Measurements from ENCODE around the gene MYOD1.

The MYOD1 gene

GRCh38 chr11:17719028-17719937 lies at the start of gene MYOD1:
TSS of gene MYOD1 (plus strand) at chr11:17719571. CDS start at chr11:17719783, 212 bp downstream.
- in situ Hi-C loops (cut with MboI; ENCODE audit: low pct_unique_long_range_greater_than_20kb, low sequenced_read_pairs) = no loop called here
- no peak for DNase-seq

GRCh38 chr11:17672469-17672868 lies 46.9 kb upstream of the MYOD1 start:
- in situ Hi-C loops (cut with MboI; ENCODE audit: low pct_unique_long_range_greater_than_20kb, low sequenced_read_pairs) = no loop called here
- no peak for DNase-seq

- in situ Hi-C loops (cut with MboI; ENCODE audit: low pct_unique_long_range_greater_than_20kb, low sequenced_read_pairs) = no loop called here
- no peak for DNase-seq
Measured at GRCh38 chr11:17673951-17674350, 45.4 kb upstream of the MYOD1 start.

DNA sequence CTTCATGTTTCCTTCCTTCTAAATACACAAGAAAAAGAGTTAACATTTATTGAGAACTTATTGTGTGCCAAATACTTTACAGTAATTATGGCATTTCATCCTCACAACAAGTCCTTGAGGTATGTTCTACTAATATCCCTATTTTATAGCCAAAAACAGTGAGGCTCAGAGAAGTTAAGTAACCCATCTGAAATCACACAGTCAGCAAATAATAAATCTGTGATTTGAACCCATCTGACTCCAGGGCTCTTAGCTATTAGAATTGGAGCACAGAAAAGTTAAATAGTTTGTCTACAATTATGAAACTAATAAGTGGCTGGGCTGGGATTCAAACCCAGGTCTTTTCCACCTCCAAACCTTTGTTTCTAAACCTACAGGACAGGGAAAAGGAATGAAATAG lies 36.5 kb upstream of the MYOD1 start:
- in situ Hi-C loops (cut with MboI; ENCODE audit: low pct_unique_long_range_greater_than_20kb, low sequenced_read_pairs) = no loop called here
- no peak for DNase-seq

GRCh38 chr11:17683377-17684161 lies 35.8 kb upstream of the MYOD1 start:
- in situ Hi-C loops (cut with MboI; ENCODE audit: low pct_unique_long_range_greater_than_20kb, low sequenced_read_pairs) = no loop called here

DNA sequence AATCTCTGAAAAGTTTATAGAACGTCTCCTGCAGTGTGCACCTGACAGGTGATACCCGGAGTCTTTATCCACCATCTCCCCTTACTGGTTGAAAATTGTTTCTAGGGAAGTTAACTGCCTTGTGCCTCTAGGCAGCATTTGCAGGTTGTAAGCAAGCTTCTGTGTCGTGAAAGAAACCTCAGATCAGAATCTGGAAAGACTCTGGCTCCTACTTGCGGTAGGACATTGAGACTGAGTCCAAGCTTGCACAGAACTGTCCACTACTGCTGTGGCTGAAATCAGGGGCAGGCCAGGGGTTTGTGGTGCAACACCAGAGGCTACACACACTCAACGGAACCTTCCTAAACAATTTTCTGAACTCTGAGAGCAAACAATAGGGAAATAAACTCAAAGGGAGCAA lies 34.8 kb upstream of the MYOD1 start:
- in situ Hi-C loops (cut with MboI; ENCODE audit: low pct_unique_long_range_greater_than_20kb, low sequenced_read_pairs) = no loop called here
- no peak for DNase-seq

More at GRCh38 chr11:17683377-17684161, 35.8 kb upstream of the MYOD1 start:
- DNase-seq = no peak

DNA sequence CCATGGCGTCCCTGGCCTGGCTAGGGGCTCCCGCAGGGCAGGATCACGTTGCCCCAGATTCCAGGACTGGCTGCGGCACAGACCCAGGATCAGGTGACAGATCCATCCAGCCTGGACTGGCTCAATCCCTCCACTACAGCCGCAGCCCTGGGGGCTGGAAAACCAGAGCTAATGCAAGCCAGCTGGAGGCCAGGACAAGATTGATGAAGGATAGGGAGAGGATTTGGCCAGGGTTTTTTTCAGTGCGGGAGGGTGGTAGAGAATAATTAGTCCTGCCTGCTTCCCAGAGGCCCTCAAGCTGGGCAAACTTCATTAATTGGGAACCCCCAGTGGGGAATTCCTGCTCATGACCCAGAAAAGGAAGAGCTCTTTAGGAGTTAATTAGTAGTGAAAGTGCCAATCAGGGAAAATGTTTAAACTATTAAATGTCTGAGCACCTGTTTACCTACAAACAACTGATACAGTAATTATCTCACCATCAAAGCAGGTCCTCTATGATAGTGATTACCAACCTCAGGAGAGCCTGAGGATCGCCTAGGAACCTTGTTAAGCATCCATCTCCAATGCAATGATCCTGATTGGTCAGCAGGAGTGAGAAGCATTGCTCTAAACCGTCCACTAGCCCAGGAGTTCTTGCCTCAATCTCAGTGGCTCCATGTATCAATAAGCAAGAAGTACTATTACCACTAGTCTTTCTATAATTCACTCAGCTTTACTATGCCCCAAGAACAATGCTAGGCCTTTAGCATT lies 33.0 kb upstream of the MYOD1 start:
- in situ Hi-C loops (cut with MboI; ENCODE audit: low pct_unique_long_range_greater_than_20kb, low sequenced_read_pairs) = no loop called here
- no peak for DNase-seq

DNA sequence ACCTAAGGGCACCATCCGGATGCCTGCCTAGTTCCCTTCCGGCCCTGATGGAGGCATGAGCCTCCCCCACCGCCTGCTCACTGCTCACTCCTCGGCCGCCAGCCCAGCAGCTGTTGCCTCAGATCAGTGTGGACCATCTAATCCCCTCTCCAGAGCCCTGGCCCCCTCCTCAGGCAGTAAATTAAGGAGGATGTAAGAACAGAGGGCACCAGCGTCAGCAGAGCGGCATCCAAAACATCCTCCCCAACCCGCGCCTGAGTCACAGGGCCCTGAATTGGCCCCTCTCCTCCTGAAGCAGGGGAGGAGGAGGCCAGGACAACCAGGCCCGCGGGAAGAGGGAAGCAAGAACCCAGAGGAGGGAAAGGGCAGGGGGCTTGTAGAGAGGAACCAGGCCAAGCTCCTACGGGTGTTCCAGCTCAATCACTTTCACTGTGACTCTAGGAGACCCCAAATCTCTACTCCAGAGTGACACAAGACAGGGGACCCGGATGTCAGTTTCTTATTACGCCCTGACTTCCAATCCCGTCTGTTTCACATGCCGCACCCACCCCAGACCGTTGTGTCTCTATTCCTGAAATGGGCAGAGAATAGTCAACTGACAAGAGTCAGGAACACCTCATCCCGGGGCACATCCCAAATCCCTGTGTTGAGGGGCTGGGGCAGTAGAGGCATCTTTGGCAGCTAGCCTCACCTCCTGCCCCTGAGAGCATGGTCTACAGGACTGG lies 31.3 kb upstream of the MYOD1 start:
- DNase-seq = no peak
- in situ Hi-C loops (cut with MboI; ENCODE audit: low pct_unique_long_range_greater_than_20kb, low sequenced_read_pairs) = no loop called here

GRCh38 chr11:17691550-17691949 lies 27.8 kb upstream of the MYOD1 start:
- in situ Hi-C loops (cut with MboI; ENCODE audit: low pct_unique_long_range_greater_than_20kb, low sequenced_read_pairs) = no loop called here
- DNase-seq = no peak

DNA sequence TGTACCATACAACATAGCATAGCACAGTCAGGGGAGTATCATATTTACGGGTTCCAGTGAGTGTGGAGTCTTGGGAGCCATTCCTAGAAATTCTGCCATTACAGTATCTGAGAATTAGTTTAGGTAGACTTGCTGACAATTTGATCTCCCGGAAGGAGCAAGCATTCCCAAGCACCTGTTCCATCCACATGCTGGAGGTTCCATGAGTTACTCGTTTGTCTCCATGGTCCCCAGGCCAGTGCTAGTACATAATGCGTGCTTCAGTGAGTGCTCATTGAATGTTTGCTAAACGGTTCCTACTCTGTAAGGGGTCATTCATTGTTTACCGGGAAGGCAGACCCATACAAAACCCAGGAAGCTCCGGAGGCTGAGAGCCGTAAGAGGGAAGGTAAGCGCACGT lies 27.4 kb upstream of the MYOD1 start:
- DNase-seq = no peak
- in situ Hi-C loops (cut with MboI; ENCODE audit: low pct_unique_long_range_greater_than_20kb, low sequenced_read_pairs) = no loop called here

DNA sequence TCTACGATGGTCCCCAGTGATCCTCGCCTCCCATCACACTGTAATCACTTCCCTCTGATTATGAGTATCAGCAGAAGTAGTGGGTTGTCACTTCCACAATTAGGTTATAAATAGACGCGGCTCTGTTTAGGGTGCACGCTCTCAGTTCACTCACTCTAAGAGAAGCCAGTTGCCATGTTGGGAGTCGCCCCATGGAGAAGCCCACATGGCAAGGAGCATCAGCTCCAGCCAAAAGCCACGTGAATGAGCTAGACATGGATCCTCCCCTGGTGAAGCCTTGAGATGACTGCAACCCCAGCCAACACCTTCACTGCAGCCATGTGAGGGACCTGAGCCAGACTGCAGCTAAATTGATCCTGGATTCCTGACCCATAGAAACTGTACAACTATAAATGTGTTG lies 26.4 kb upstream of the MYOD1 start:
- in situ Hi-C loops (cut with MboI; ENCODE audit: low pct_unique_long_range_greater_than_20kb, low sequenced_read_pairs) = no loop called here
- no peak for DNase-seq

DNA sequence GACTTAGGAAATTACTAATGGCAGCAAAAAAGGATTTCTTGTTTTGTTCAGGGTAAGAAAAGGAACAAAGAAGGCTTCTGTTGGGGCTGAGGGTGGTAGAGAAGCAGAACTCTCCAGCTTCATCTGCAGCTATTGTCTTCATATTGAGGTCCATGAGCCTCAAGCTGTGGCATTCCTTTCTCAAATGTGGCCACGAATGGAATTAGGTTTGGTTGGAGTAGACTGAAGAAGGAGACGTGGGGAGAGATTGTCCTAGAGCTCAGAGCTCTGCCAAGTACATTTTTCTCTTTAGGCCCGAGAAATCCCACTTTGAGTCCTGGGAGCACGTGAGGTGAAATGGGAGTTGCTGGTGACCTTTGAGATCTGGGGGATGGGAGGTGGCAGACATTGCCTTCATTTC lies 25.8 kb upstream of the MYOD1 start:
- DNase-seq = no peak
- in situ Hi-C loops (cut with MboI; ENCODE audit: low pct_unique_long_range_greater_than_20kb, low sequenced_read_pairs) = no loop called here

DNA sequence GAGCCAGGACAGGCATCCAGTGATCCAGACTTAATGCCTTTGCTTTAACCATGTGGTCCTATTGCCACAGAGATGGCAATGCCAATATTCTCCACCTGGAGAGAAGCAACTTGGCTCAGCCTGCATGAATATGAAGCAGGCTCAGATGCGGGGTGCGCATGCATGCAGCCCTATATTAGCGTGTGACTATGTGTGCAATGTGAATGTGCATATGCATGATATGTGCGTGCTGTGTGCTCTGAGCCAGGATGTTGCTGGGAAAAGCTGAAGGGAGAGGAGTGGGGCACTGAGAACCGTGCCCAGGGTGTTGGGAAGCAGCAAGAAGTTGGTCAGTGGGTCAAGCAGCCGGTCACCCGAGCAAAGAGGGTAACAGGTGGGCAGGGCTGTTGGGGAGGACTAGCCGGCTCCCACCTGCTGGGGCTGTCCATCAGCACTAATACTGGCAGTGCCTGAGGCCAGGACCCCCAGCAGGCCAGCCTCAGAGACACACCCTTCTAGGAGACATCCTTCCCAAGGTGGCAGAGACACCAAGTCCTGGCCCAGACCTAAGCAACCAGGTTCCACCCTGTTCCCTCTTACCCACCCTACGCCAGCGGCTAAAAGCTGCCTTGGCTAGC lies 24.8 kb upstream of the MYOD1 start:
- no peak for DNase-seq
- in situ Hi-C loops (cut with MboI; ENCODE audit: low pct_unique_long_range_greater_than_20kb, low sequenced_read_pairs) = no loop called here

- in situ Hi-C loops (cut with MboI; ENCODE audit: low pct_unique_long_range_greater_than_20kb, low sequenced_read_pairs) = no loop called here
- no peak for DNase-seq
Measured at GRCh38 chr11:17695454-17696441, 23.6 kb upstream of the MYOD1 start.

GRCh38 chr11:17696741-17697140 lies 22.6 kb upstream of the MYOD1 start:
- DNase-seq = no peak
- in situ Hi-C loops (cut with MboI; ENCODE audit: low pct_unique_long_range_greater_than_20kb, low sequenced_read_pairs) = no loop called here

DNA sequence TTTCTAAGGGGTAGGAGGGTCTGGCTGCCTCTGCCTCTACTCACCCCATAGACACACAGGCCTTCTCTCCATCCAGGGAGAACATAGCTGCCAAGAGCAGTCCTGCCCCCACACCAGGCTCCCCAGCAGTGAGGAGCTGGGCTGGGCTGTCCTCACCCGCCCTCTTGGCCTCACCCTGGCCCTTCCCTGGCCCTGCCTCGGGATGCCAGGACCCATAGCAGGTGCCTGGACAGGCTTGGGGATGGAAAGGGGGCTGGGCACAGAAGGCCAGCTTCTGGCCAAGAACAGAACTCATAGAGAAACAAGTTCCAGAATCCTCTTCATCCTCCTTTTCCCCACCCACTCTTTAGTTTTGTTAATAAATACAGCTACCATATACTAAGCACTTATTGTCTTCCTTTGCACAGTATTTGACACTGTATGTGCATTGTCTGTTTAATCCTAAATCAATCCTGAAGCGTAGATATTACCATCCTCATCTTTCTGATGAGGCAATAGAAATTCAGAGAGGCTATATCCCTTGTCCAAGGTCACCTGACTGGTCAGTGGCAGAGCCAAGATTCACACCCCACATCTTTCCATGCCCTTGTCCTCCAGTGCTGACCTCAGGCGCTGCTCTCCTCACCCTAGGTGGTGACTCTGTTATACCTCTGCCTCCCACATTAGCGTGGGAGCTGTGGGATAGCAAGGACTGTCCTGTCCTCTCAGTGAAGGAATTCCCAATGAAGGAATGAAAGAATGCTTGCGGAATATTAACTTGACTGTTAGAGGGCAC lies 22.0 kb upstream of the MYOD1 start:
- in situ Hi-C loops (cut with MboI; ENCODE audit: low pct_unique_long_range_greater_than_20kb, low sequenced_read_pairs) = no loop called here
- DNase-seq = no peak

All from KBM-7 (cell line).